GM23338 (cell line): ENCODE results near the gene LRRC8B.

Experiments used
- CREB1 ChIP-seq: fragments of 250-450 bp; sonication (Bioruptor Pico); IDR thresholded peaks from 2 replicates; pipeline ENCODE4 v1.5.0; 2020; ENCODE audit warnings: low read depth, mild to moderate bottlenecking, moderate library complexity
- EZH2 ChIP-seq: fragments of 200-600 bp; sonication (generic); IDR thresholded peaks from one replicate; pipeline ENCODE4 v1.8.0; 2017; ENCODE audit warnings: antibody characterized with exemption, mild to moderate bottlenecking, low read depth; ENCODE audit not compliant: unreplicated experiment
- EZH2phosphoT487 ChIP-seq: fragments of 200-600 bp; sonication (generic); IDR thresholded peaks from one replicate; pipeline ENCODE4 v1.8.1; 2018; ENCODE audit warnings: antibody characterized with exemption; ENCODE audit not compliant: unreplicated experiment
- JUNB ChIP-seq: IDR thresholded peaks from one replicate; pipeline ENCODE4 v1.6.1; 2016; ENCODE audit warnings: antibody characterized with exemption; ENCODE audit not compliant: unreplicated experiment
- POLR2AphosphoS5 ChIP-seq: IDR thresholded peaks from 2 replicates; pipeline ENCODE4 v1.6.1; 2016; ENCODE audit warnings: antibody characterized with exemption, low read depth
- REST ChIP-seq: IDR thresholded peaks from one replicate; pipeline ENCODE4 v1.6.1; 2018; ENCODE audit warnings: antibody characterized with exemption; ENCODE audit not compliant: unreplicated experiment
- STAT1 ChIP-seq: IDR thresholded peaks from one replicate; pipeline ENCODE4 v1.6.1; 2016; ENCODE audit warnings: antibody characterized with exemption; ENCODE audit not compliant: unreplicated experiment
- ZNF114 ChIP-seq: fragments of 250-450 bp; sonication (Bioruptor Pico); IDR thresholded peaks from 2 replicates; pipeline ENCODE4 v1.5.0; 2020; ENCODE audit warnings: mild to moderate bottlenecking, moderate library complexity
- TF ChIP-seq, protein P1 (sequence below), 2 experiments: fragments of 200-600 bp in 1 of 2; sonication (generic) in 1 of 2; conservative IDR thresholded peaks; 2 replicates each; pipeline versions ENCODE4 v1.5.1 to v1.6.1; 2016 to 2017; ENCODE audit warnings: antibody characterized with exemption in 2 of 2, low read depth in 2 of 2, mild to moderate bottlenecking in 2 of 2, moderate library complexity in 1 of 2
- TF ChIP-seq, protein P2 (sequence below): IDR thresholded peaks from 2 replicates; pipeline ENCODE4 v1.6.1; 2016; ENCODE audit warnings: antibody characterized with exemption

DNA sequence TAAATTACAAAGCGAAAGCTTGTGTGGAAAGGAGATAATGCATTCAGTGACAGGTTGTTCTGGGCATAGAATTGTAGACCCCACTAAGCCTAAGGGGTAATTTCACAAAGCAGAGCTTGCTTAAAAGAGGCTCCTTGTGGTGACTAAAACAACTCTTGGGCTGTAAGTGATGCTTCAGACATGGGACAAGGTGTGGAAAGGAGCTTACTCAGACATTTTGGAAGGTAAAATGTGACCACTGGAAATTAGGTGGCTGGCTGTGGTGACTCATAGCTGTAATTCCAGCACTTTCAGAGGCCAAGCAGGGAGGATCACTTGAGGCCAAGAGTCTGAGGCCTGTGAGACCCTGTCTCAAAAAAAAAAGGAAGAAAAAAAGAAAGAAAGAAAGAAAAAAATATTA is 57.2 kb downstream of the LRRC8B start:
- TF ChIP-seq ZNF114 (no peak), POLR2AphosphoS5 (no peak), REST (no peak), EZH2phosphoT487 (no peak), EZH2 (no peak), STAT1 (no peak), CREB1 (CRISPR knock-in tag) (no peak), JUNB (no peak)
- TF ChIP-seq, protein P1, sequence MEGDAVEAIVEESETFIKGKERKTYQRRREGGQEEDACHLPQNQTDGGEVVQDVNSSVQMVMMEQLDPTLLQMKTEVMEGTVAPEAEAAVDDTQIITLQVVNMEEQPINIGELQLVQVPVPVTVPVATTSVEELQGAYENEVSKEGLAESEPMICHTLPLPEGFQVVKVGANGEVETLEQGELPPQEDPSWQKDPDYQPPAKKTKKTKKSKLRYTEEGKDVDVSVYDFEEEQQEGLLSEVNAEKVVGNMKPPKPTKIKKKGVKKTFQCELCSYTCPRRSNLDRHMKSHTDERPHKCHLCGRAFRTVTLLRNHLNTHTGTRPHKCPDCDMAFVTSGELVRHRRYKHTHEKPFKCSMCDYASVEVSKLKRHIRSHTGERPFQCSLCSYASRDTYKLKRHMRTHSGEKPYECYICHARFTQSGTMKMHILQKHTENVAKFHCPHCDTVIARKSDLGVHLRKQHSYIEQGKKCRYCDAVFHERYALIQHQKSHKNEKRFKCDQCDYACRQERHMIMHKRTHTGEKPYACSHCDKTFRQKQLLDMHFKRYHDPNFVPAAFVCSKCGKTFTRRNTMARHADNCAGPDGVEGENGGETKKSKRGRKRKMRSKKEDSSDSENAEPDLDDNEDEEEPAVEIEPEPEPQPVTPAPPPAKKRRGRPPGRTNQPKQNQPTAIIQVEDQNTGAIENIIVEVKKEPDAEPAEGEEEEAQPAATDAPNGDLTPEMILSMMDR (conservative IDR thresholded peaks at IDR 0.05; ENCODE audit: low read depth in 2 of 2) = no peak
- TF ChIP-seq, protein P2, sequence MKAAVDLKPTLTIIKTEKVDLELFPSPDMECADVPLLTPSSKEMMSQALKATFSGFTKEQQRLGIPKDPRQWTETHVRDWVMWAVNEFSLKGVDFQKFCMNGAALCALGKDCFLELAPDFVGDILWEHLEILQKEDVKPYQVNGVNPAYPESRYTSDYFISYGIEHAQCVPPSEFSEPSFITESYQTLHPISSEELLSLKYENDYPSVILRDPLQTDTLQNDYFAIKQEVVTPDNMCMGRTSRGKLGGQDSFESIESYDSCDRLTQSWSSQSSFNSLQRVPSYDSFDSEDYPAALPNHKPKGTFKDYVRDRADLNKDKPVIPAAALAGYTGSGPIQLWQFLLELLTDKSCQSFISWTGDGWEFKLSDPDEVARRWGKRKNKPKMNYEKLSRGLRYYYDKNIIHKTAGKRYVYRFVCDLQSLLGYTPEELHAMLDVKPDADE = no peak
